DMS53 (cell line): ENCODE data around the gene HERC3.

Experiments used
- DNase-seq: peaks from one replicate; lab custom pipeline; 2025; lab: John Stamatoyannopoulos, UW

Gene HERC3

GRCh38 chr4:88591787-88592599 lies at the start of gene HERC3:
Gene HERC3 (plus strand): TSS chr4:88592480. CDS start chr4:88605824, 13,344 bp downstream.
- peak; percentile 91 for DNase-seq

- no peak for DNase-seq
Measured at GRCh38 chr4:88549815-88550214, 42.5 kb upstream of the HERC3 start.

- DNase-seq = no peak
Measured at GRCh38 chr4:88567591-88567990, 24.7 kb upstream of the HERC3 start.

DNA sequence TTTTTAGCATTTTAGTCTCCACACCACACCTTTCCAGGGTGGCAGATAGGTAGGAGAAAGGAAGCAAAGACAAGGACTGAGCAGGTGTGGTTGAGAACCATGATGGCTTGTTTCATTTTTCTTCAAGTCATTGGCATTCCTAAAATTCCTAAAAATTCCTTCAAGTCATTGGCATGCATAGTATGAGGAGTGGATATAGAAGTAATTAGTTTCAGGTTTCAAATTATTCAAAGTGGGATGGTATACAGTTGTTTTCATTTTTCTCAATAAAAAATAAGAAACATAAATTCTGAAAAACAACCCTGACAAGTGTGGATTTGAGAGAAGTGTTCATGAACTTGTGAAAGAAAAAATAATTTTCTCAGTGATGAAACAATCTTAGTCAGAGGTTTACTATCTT lies 22.3 kb upstream of the HERC3 start:
- DNase-seq = no peak

- no peak for DNase-seq
Measured at GRCh38 chr4:88573276-88573980, 18.9 kb upstream of the HERC3 start.

- no peak for DNase-seq
Measured at GRCh38 chr4:88573995-88574394, 18.3 kb upstream of the HERC3 start.

DNA sequence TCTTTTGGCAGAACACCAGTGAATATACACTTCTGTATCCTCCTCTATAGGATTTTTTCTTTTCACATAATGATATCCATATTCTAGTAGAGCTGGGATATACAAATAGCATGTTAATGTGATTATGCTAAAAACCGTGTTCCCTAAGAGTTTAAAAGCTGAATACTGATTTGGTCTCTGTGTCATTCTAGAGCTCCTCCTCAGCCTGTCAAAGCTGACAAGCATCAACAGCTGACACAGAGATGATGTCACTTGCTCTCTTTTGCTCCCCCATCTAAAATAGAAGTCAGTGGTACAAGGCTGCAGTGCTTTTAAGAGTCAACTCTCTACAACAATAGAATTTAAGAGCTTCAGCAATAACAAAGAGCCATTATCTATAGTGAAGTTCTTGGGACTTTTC lies 17.1 kb upstream of the HERC3 start:
- DNase-seq = peak; percentile 1

- no peak for DNase-seq
Measured at GRCh38 chr4:88582493-88582892, 9.8 kb upstream of the HERC3 start.

GRCh38 chr4:88583631-88584470 lies 8.4 kb upstream of the HERC3 start:
- no peak for DNase-seq

- no peak for DNase-seq
Measured at GRCh38 chr4:88584471-88584900, 7.8 kb upstream of the HERC3 start.

DNA sequence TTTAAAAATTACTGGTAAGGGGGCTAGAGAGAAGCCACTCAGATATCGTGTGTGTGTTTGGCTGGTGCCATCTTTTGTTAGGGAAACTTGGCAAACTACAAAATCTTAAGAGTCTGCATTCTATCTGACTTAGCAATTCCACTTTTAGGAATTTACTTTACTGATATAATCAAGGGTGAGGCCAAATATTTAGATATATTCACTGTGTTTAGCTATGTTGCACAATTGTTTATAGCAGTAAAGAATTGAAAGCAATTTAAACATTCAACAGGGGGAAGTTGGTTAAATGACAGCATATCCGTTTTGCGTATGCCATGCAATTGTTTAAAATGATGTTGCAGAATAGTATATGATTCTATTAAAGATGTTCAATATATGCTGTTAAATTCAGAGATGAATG lies 6.4 kb upstream of the HERC3 start:
- DNase-seq = no peak

DNA sequence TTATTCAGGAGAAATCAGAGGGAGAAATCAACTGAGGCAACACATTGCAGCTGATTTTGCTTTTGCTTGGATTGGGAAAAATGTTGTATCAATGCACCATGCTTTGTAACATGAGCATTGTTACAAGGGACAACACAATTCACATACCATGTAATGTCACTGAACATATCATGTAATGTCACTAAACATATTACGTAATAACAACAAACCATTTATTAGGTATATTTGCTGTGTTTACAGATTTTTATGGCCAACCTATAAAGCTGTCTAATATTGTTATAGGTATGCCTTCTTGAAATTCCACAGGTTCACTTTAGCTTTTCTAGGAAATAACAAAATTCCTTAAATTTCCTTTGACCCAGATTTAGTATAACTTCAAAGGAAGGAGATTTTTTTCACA lies 5.0 kb upstream of the HERC3 start:
- no peak for DNase-seq

DNA sequence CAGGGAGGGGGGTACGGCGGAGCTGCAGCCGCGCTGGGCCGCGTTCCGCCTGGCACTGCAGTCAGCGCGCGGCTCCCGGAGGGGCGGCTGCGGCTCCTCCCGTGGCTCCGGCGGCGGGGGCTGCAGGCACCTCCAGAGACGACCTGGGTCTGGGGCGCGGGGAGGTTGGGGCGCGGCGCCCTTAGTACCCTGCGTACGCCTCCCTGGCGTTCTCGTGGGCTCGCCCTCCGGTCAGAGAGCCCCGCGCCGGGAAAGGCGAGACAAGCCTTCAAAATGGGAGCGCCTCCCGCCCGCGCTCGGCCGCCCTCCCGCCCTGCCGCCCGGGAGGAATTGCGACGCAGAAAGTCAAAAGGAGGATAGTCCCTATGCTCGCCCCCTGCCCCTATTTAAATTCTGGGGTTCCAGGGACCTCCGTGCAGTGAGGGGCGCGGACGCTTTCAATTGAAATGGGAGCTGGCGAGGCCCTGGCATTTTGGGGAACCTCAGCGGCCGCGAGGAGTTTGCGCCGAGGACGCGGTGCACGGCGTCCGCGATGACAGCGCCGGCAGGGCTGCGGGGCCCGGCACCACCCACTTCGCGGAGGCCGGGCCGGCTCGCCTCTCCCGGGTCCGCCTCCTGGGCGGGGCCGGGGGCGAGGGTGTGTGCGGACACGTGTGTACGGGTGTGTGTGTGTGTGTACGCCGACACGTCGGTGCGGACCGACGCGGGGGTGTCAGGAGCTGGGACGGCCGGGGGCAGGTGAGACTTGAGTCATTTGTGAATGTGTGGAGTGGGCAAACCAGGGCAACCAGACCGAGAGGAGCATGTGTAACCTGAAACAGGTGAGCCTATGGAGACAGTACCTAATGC lies 544 bp downstream of the HERC3 start:
- peak; percentile 87 for DNase-seq

DNA sequence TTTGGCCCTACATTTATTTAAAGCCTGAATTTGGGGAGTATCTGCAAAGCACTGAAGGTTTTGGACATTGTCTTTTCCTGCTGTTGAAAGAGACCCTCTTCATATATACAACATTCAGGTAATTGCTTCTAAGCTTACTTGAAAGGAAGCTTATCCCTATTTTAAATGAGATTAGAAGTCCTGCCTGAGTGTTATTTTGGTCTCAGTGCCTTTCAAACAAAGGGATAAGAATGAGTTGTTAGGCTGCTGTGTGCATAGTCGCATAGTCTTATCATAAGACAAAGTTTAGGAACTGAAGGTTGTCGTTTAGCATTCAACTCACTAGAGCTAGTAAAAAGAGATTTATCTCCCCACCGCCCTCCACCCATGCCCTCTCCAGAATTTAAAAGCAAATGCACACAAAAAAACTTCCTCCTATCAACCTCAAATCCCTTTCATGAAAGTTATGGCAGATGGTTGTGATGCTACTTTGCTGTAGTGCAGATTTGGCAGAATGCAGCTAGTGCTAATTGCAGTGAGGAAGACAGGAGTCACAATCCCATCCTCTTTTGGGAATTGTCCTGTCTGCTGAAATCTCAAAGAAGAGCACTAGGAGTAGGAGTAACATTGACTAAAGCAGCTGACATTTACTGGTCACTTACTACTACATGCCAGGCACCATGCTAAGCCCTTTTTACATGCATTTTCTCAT lies 5.8 kb downstream of the HERC3 start:
- no peak for DNase-seq

- DNase-seq = no peak
Measured at GRCh38 chr4:88599298-88599697, 7.0 kb downstream of the HERC3 start.

GRCh38 chr4:88599714-88600113 lies 7.4 kb downstream of the HERC3 start:
- DNase-seq = no peak

GRCh38 chr4:88600176-88600838 lies 8.0 kb downstream of the HERC3 start:
- DNase-seq = no peak

DNA sequence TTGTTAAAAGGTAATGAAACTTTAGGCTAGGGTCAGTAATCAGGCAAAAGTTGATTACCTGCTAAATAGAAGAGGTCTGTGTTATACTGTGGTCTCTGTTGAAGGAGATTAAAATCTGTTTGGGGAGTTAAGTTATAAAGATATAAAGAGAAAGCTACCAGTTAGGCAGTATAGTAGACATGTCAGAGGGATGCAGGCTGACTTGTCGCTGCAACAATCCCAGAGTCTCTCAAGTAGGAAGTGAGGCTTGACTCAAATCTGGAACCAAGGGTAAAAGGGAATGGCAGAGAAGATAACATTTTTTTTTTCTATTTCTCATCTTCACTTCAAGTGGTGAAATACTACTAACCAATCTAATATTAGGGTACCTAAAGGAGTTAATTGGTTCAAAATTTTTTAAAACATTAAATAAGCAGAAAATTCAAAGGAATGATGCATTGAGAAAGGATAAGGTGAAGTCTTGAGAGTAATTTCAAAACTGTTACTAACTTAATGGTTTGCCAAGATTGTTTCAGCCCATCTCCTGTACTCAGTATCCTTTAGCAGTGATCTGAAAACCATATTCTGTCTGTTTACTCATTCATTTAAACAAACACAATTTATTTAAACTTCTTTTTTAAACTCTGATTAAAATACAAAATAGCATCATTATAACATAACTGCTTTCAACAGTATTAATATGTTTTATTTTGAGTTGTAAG lies 12.8 kb downstream of the HERC3 start:
- no peak for DNase-seq

DNA sequence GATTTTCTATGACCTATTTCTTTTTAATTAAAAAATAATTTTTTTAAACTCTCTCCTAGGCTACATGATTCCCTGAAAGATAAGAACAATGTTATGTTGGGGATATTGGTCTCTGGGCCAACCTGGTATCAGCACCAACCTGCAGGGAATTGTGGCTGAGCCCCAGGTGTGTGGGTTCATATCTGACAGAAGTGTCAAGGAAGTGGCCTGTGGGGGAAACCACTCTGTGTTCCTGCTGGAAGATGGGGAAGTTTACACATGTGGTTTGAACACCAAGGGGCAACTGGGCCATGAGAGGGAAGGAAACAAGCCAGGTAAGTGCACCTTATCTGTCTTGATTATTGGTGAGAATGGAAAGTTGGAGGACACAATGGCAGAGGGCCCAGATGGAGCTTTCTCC lies 13.5 kb downstream of the HERC3 start:
- no peak for DNase-seq

DNA sequence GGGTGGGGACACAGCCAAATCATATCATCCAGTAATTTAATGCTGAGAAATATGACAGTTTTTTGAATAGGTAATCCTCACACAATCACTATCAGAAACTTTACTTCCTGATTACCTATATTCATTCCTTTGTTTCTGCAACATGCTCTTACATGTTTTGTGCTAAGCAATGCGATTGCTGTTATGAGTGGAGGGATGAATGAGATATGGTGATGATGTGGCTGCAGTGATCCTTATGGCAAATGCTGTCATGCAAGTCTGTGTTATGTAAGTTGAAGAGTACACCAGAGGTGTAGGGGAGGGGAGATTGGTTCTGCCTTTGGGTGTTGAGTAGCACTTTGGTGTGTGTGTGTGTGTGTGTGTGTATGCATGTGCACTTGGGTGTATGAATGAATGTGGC lies 14.6 kb downstream of the HERC3 start:
- DNase-seq = no peak
